CD4-positive, alpha-beta memory T cell (primary cell): ENCODE measurements around the gene ANKRD35. TPM values are rescaled to one million over a fixed set of nuclear protein-coding genes. Genes with fewer than 3 reads are reported as not detected.

Source experiments
- CTCF ChIA-PET: fragments of 350-600 bp; sonication (Branson Sonifier 250); formaldehyde crosslinking; loops from one replicate; lab custom pipeline; 2021; ENCODE audit warnings: inconsistent platforms; ENCODE audit not compliant: partially characterized antibody; lab: Charles Lee
- POLR2A ChIA-PET: fragments of 350-600 bp; sonication (Branson Sonifier 250); formaldehyde crosslinking; loops from one replicate; lab custom pipeline; 2021; ENCODE audit not compliant: partially characterized antibody; lab: Charles Lee
- DNase-seq, 5 donors: peaks; one replicate each; pipeline versions ENCODE4 v3.0.0 to v3.0.0-alpha.2; 2020 to 2022; ENCODE audit warnings: mixed read lengths in 1 of 5
- H3K27ac ChIP-seq: one replicate; pipeline ENCODE4 v1.7.0; 2013; ENCODE audit warnings: low read depth, low read length
- H3K27me3 ChIP-seq: 2 replicates; pipeline ENCODE4 v1.7.0; 2013; ENCODE audit warnings: mild to moderate bottlenecking, low read length, moderate library complexity; ENCODE audit not compliant: insufficient read depth
- H3K36me3 ChIP-seq: 2 replicates; pipeline ENCODE4 v1.7.0; 2013; ENCODE audit warnings: mild to moderate bottlenecking, low read length, moderate library complexity; ENCODE audit not compliant: insufficient read depth
- H3K4me1 ChIP-seq: 2 replicates; pipeline ENCODE4 v1.7.0; 2013; ENCODE audit warnings: mild to moderate bottlenecking, low read length, moderate library complexity; ENCODE audit not compliant: insufficient read depth
- H3K4me3 ChIP-seq, 2 donors: one replicate each; pipeline ENCODE4 v1.7.0; 2013; ENCODE audit warnings: low read length in 2 of 2, mild to moderate bottlenecking in 1 of 2
- H3K9me3 ChIP-seq, 2 donors: one replicate each; pipeline ENCODE4 v1.7.0; 2013; ENCODE audit warnings: low read length in 2 of 2, control low read depth in 1 of 2; ENCODE audit not compliant: control insufficient read depth in 1 of 2
- H3K27ac Mint-ChIP-seq, 7 donors: one replicate each; pipeline ENCODE4 v1.8.0; 2020 to 2021; ENCODE audit warnings: mixed read lengths in 7 of 7, mild to moderate bottlenecking in 6 of 7, inconsistent platforms in 3 of 7, moderate library complexity in 3 of 7
- H3K27me3 Mint-ChIP-seq, 2 donors: one replicate each; pipeline ENCODE4 v1.8.0; 2020 to 2021; ENCODE audit warnings: mixed read lengths in 2 of 2
- H3K36me3 Mint-ChIP-seq, 2 donors: one replicate each; pipeline ENCODE4 v1.8.0; 2020 to 2021; ENCODE audit warnings: mixed read lengths in 2 of 2, inconsistent platforms in 1 of 2, mild to moderate bottlenecking in 1 of 2
- H3K4me1 Mint-ChIP-seq, 4 donors: one replicate each; pipeline ENCODE4 v1.8.0; 2020 to 2021; ENCODE audit warnings: mixed read lengths in 4 of 4, mild to moderate bottlenecking in 1 of 4
- H3K4me3 Mint-ChIP-seq, 8 donors: one replicate each; pipeline ENCODE4 v1.8.0; 2020 to 2021; ENCODE audit warnings: mixed read lengths in 8 of 8, mild to moderate bottlenecking in 7 of 8, moderate library complexity in 6 of 8, inconsistent platforms in 3 of 8
- H3K9me3 Mint-ChIP-seq, 8 donors: one replicate each; pipeline ENCODE4 v1.8.0; 2020 to 2021; ENCODE audit warnings: mixed read lengths in 8 of 8, mild to moderate bottlenecking in 5 of 8, inconsistent platforms in 3 of 8, moderate library complexity in 1 of 8
- intact Hi-C: fragments of 100-400 bp; cut with micrococcal nuclease; formaldehyde crosslinking; loops from one replicate; pipeline ENCODE4 v1.15.1; 2023
- polyA plus RNA-seq, 2 donors: library from polyadenylated mRNA; unstranded; fragments of 300-500 nt; fragmentation: Illumina TruSeq; gene quantifications; one replicate each; pipeline ENCODE4 v1.2.3, GENCODE V29; 2021
- total RNA-seq, 2 experiments: library from RNA; stranded (reverse); gene quantifications; one replicate each; pipeline ENCODE4 v1.2.3, GENCODE V29; 2021

The ANKRD35 gene
- total and polyA plus RNA-seq, 4 experiments from 2014 or later: 0.34 TPM; not detected in 3

GRCh38 chr1:145858901-145859490, 26.7 kb downstream of the ANKRD35 start, which contains the start of gene PIAS3:
Gene PIAS3 (minus strand): TSS chr1:145859081. CDS start chr1:145858990, 91 bp downstream.
- POLR2A ChIA-PET: interaction anchor here (0.6 to 4.7 kb wide), 35 partner anchors 9 to 193 kb away, joined by 3 to 133 read pairs (median 6); partner anchors contain the start of genes ANKRD34A, ANKRD35, LIX1L and NUDT17
- H3K9me3 ChIP-seq: no peaks in the 10 kb centered on the region
- H3K4me3 Mint-ChIP-seq: peak within 1 kb of the TSS; percentile 92 to 97 (median 96)
- CTCF ChIA-PET: interaction anchor here (0.7 to 12.5 kb wide), 22 partner anchors 10 to 179 kb away, joined by 3 to 199 read pairs (median 5); partner anchors contain the start of genes ANKRD34A, ITGA10, LIX1L and NUDT17
- H3K4me1 Mint-ChIP-seq: peaks cover 8 to 29% (median 19%) of the 10 kb centered on the region in 4 donors
- DNase-seq: peak; percentile 76 to 84 (median 80)
- H3K36me3 ChIP-seq: peaks cover 22% of the 10 kb centered on the region
- peak within 1 kb of the TSS; percentile 89 to 97 (median 90) for H3K27ac Mint-ChIP-seq
- intact Hi-C loops: loop anchor here (1.0 to 2.0 kb wide), 7 partner anchors 14 to 176 kb away; partner anchors contain the start of genes ANKRD34A, ANKRD35, NUDT17 and PEX11B
- H3K9me3 Mint-ChIP-seq: no peaks in the 10 kb centered on the region
- H3K4me1 ChIP-seq: peaks cover 17% of the 10 kb centered on the region
- peak within 1 kb of the TSS; percentile 74 for H3K27ac ChIP-seq
- H3K4me3 ChIP-seq: peak within 1 kb of the TSS; percentile 90 to 96
- H3K27me3 Mint-ChIP-seq: peaks cover 0 to 2% of the 10 kb centered on the region in 2 donors
- H3K36me3 Mint-ChIP-seq: peaks cover 15 to 32% of the 10 kb centered on the region in 2 donors
- H3K27me3 ChIP-seq: no peaks in the 10 kb centered on the region

GRCh38 chr1:145858238-145858900, 27.3 kb downstream of the ANKRD35 start:
- Histone ChIP-seq H3K9me3 (no peaks in the 10 kb centered on the region), H3K27ac (peak overlapping the region; percentile 74), H3K4me1 (peaks cover 17% of the 10 kb centered on the region), H3K4me3 (peak overlapping the region; percentile 90 to 96), H3K36me3 (peaks cover 22% of the 10 kb centered on the region), H3K27me3 (no peaks in the 10 kb centered on the region)
- ChIA-PET POLR2A (interaction anchor here (0.6 to 4.7 kb wide), 31 partner anchors 10 to 180 kb away, joined by 3 to 133 read pairs (median 8); partner anchors contain the start of genes ANKRD34A, ANKRD35, LIX1L and NUDT17), CTCF (interaction anchor here (0.7 to 12.5 kb wide), 23 partner anchors 11 to 179 kb away, joined by 3 to 199 read pairs (median 5); partner anchors contain the start of genes ANKRD34A, ITGA10, LIX1L and NUDT17)
- intact Hi-C loops: loop anchor here (1.0 to 2.0 kb wide), 3 partner anchors 14 to 177 kb away; partner anchors contain the start of gene NUDT17
- Mint-ChIP-seq H3K27ac (peak overlapping the region; percentile 78 to 97 (median 90)), H3K9me3 (no peaks in the 10 kb centered on the region), H3K4me1 (peaks cover 8 to 29% (median 19%) of the 10 kb centered on the region in 4 donors), H3K27me3 (peaks cover 0 to 2% of the 10 kb centered on the region in 2 donors), H3K4me3 (peak overlapping the region; percentile 92 to 97 (median 96)), H3K36me3 (peaks cover 19 to 38% of the 10 kb centered on the region in 2 donors)
- DNase-seq: peak in 3 of 5 donors; percentile 29 to 78 (median 37)

- peak overlapping the region in 1 of 7 donors; percentile 90 for H3K27ac Mint-ChIP-seq
- ChIA-PET CTCF (interaction anchor here (1.2 to 12.5 kb wide), 10 partner anchors 10 to 154 kb away, joined by 3 to 199 read pairs (median 7); partner anchors contain the start of genes ANKRD34A, ITGA10, NUDT17 and POLR3GL), POLR2A (interaction anchor here (0.8 to 4.7 kb wide), 16 partner anchors 10 to 180 kb away, joined by 3 to 133 read pairs (median 18); partner anchors contain the start of genes ANKRD34A, ANKRD35, NUDT17 and PEX11B)
- no peak for DNase-seq
- Histone ChIP-seq H3K27ac (no peak overlapping the region), H3K4me1 (peaks cover 17% of the 10 kb centered on the region), H3K4me3 (no peak overlapping the region), H3K27me3 (no peaks in the 10 kb centered on the region), H3K36me3 (peaks cover 22% of the 10 kb centered on the region), H3K9me3 (no peaks in the 10 kb centered on the region)
- H3K4me3 Mint-ChIP-seq: peak overlapping the region in 5 of 8 donors; percentile 10 to 76 (median 63)
- H3K27me3 Mint-ChIP-seq: no peaks in the 10 kb centered on the region
- peaks cover 10 to 29% (median 19%) of the 10 kb centered on the region in 4 donors for H3K4me1 Mint-ChIP-seq
- peaks cover 23 to 45% of the 10 kb centered on the region in 2 donors for H3K36me3 Mint-ChIP-seq
- no peaks in the 10 kb centered on the region for H3K9me3 Mint-ChIP-seq
- intact Hi-C loops: no loop called here
Observed at GRCh38 chr1:145857170-145857569, 28.5 kb downstream of the ANKRD35 start.

- Mint-ChIP-seq H3K9me3 (no peaks in the 10 kb centered on the region), H3K36me3 (peaks cover 30 to 56% of the 10 kb centered on the region in 2 donors), H3K4me3 (peak overlapping the region in 4 of 8 donors; percentile 21 to 76 (median 46)), H3K27me3 (no peaks in the 10 kb centered on the region), H3K27ac (peak overlapping the region in 1 of 7 donors; percentile 51), H3K4me1 (peaks cover 10 to 29% (median 19%) of the 10 kb centered on the region in 4 donors)
- H3K27ac ChIP-seq: no peak overlapping the region
- H3K4me1 ChIP-seq: peaks cover 17% of the 10 kb centered on the region
- H3K36me3 ChIP-seq: peaks cover 28% of the 10 kb centered on the region
- POLR2A ChIA-PET: interaction anchor here (0.9 to 1.4 kb wide), 3 partner anchors 9 to 137 kb away, joined by 3 to 4 read pairs (median 3); no protein-coding TSS in a partner anchor
- no peaks in the 10 kb centered on the region for H3K27me3 ChIP-seq
- no peak overlapping the region for H3K4me3 ChIP-seq
- no peak for DNase-seq
- intact Hi-C loops: no loop called here
- no peaks in the 10 kb centered on the region for H3K9me3 ChIP-seq
- CTCF ChIA-PET: interaction anchor here (1.0 to 12.5 kb wide), 2 partner anchors 8 to 30 kb away, joined by 3 to 199 read pairs; partner anchors contain the start of genes ANKRD35 and NUDT17
Observed at GRCh38 chr1:145855426-145855948, 30.2 kb downstream of the ANKRD35 start.

GRCh38 chr1:145849356-145850160, 36.1 kb downstream of the ANKRD35 start:
- H3K27ac Mint-ChIP-seq: peak overlapping the region in 3 of 7 donors; percentile 42 to 77 (median 77)
- ChIA-PET CTCF (interaction anchor here (1.0 to 9.5 kb wide), 9 partner anchors 11 to 182 kb away, joined by 3 to 264 read pairs (median 4); partner anchors contain the start of genes ANKRD35, ITGA10, PIAS3 and POLR3C), POLR2A (interaction anchor here (8.8 kb wide), 1 partner anchor 9 kb away, joined by 133 read pairs; the partner anchor contains the start of gene PIAS3)
- no peak overlapping the region for H3K4me3 Mint-ChIP-seq
- H3K27me3 ChIP-seq: no peaks in the 10 kb centered on the region
- peaks cover 27 to 45% of the 10 kb centered on the region in 2 donors for H3K36me3 Mint-ChIP-seq
- H3K9me3 ChIP-seq: no peaks in the 10 kb centered on the region
- peaks cover 6 to 8% (median 7%) of the 10 kb centered on the region in 4 donors for H3K4me1 Mint-ChIP-seq
- peaks cover 11% of the 10 kb centered on the region for H3K36me3 ChIP-seq
- no peaks in the 10 kb centered on the region for H3K27me3 Mint-ChIP-seq
- H3K9me3 Mint-ChIP-seq: no peaks in the 10 kb centered on the region
- no peak overlapping the region for H3K27ac ChIP-seq
- no peak overlapping the region for H3K4me3 ChIP-seq
- H3K4me1 ChIP-seq: peaks cover 8% of the 10 kb centered on the region
- intact Hi-C loops: no loop called here
- no peak for DNase-seq
